HEK293 (cell line): ENCODE data around the gene KCNIP2.

Source experiments
- CTCF ChIA-PET: fragments of 350-600 bp; formaldehyde crosslinking; extraction: SDS; loops from one replicate; lab custom pipeline; 2021; ENCODE audit warnings: antibody characterized with exemption; lab: Yijun Ruan, JAX
- POLR2A ChIA-PET: fragments of 300-600 bp; formaldehyde crosslinking; extraction: SDS; loops from one replicate; lab custom pipeline; 2020; ENCODE audit warnings: antibody characterized with exemption, inconsistent platforms; lab: Yijun Ruan, JAX
- H3K27ac ChIP-seq: fragments of 200-500 bp; sonication (Bioruptor generic); 2 replicates; pipeline ENCODE4 v1.5.1; 2014; ENCODE audit warnings: low read depth, low read length, control low read depth, inconsistent platforms; ENCODE audit errors: extremely low read depth
- H3K36me3 ChIP-seq, 2 experiments: fragments of 200-500 bp in 1 of 2; sonication (Bioruptor generic) in 1 of 2; 1 replicate in 1 of 2; 2 replicates in 1 of 2; pipeline ENCODE4 v1.5.1; 2014 to 2017; ENCODE audit warnings: inconsistent platforms in 2 of 2, low read length in 2 of 2; ENCODE audit not compliant: control insufficient read depth in 2 of 2, insufficient read depth in 1 of 2
- H3K4me1 ChIP-seq: fragments of 200-500 bp; sonication (Bioruptor generic); 2 replicates; pipeline ENCODE4 v1.5.1; 2014; ENCODE audit warnings: mild to moderate bottlenecking, low read length, inconsistent platforms; ENCODE audit not compliant: control insufficient read depth, insufficient read depth
- H3K4me3 ChIP-seq: 2 replicates; pipeline ENCODE4 v1.5.1; 2011; ENCODE audit warnings: low read depth, mild to moderate bottlenecking, control low read depth, low read length, moderate library complexity
- H3K9me3 ChIP-seq: fragments of 200-500 bp; sonication (Bioruptor generic); 2 replicates; pipeline ENCODE4 v1.5.1; 2014; ENCODE audit warnings: low read depth, low read length, inconsistent platforms; ENCODE audit not compliant: control insufficient read depth, insufficient read depth
- GLI2 ChIP-seq: fragments of 450-650 bp; formaldehyde crosslinking; IDR thresholded peaks from 2 replicates; pipeline ENCODE4; 2017; ENCODE audit warnings: missing biosample characterization, missing genetic modification characterization, low read depth, borderline replicate concordance
- HOXD13 ChIP-seq: sonication (generic); formaldehyde crosslinking; IDR thresholded peaks from 2 replicates; pipeline ENCODE4 v1.8.0; 2022; ENCODE audit warnings: missing genetic modification reagents, borderline replicate concordance
- REPIN1 ChIP-seq: fragments of 450-650 bp; formaldehyde crosslinking; IDR thresholded peaks from 2 replicates; pipeline ENCODE4 v1.5.1; 2017; ENCODE audit warnings: missing biosample characterization, missing genetic modification characterization, low read depth
- ZBTB17 ChIP-seq: fragments of 450-650 bp; formaldehyde crosslinking; IDR thresholded peaks from 2 replicates; pipeline ENCODE4 v1.5.1; 2016; ENCODE audit warnings: missing biosample characterization, missing genetic modification characterization
- ZFHX2 ChIP-seq: fragments of 450-650 bp; formaldehyde crosslinking; conservative IDR thresholded peaks from 2 replicates; pipeline ENCODE4 v1.5.1; 2016; ENCODE audit warnings: missing biosample characterization, missing genetic modification characterization
- ZFP37 ChIP-seq: fragments of 450-650 bp; formaldehyde crosslinking; IDR thresholded peaks from 2 replicates; pipeline ENCODE4 v1.5.1; 2016; ENCODE audit warnings: missing biosample characterization, missing genetic modification characterization
- ZNF10 ChIP-seq: fragments of 450-650 bp; formaldehyde crosslinking; IDR thresholded peaks from 2 replicates; pipeline ENCODE4 v1.5.1; 2017; ENCODE audit warnings: missing biosample characterization, missing genetic modification characterization
- ZNF112 ChIP-seq: fragments of 450-650 bp; formaldehyde crosslinking; IDR thresholded peaks from 2 replicates; pipeline ENCODE4 v1.5.0; 2017; ENCODE audit warnings: missing biosample characterization, missing genetic modification characterization
- ZNF155 ChIP-seq: fragments of 450-650 bp; formaldehyde crosslinking; IDR thresholded peaks from 2 replicates; pipeline ENCODE4 v1.5.1; 2016; ENCODE audit warnings: missing biosample characterization, missing genetic modification characterization
- ZNF248 ChIP-seq: fragments of 450-650 bp; formaldehyde crosslinking; IDR thresholded peaks from 2 replicates; pipeline ENCODE4 v1.5.1; 2017; ENCODE audit warnings: missing biosample characterization, missing genetic modification characterization
- ZNF292 ChIP-seq: fragments of 450-650 bp; formaldehyde crosslinking; IDR thresholded peaks from 2 replicates; pipeline ENCODE4 v1.5.1; 2016; ENCODE audit warnings: low read depth, missing biosample characterization, missing genetic modification characterization, borderline replicate concordance
- ZNF302 ChIP-seq: fragments of 450-650 bp; formaldehyde crosslinking; IDR thresholded peaks from 2 replicates; pipeline ENCODE4 v1.5.1; 2016; ENCODE audit warnings: missing biosample characterization, missing genetic modification characterization, low read depth
- ZNF37A ChIP-seq: fragments of 450-650 bp; IDR thresholded peaks from 2 replicates; pipeline ENCODE4 v1.5.1; 2018; ENCODE audit warnings: missing biosample characterization, missing genetic modification characterization
- ZNF473 ChIP-seq: fragments of 450-650 bp; formaldehyde crosslinking; IDR thresholded peaks from 2 replicates; pipeline ENCODE4 v1.5.1; 2017; ENCODE audit warnings: missing biosample characterization, missing genetic modification characterization
- ZNF501 ChIP-seq: fragments of 450-650 bp; formaldehyde crosslinking; IDR thresholded peaks from 2 replicates; pipeline ENCODE4 v1.5.1; 2016; ENCODE audit warnings: missing biosample characterization, missing genetic modification characterization
- ZNF585B ChIP-seq: fragments of 450-650 bp; formaldehyde crosslinking; IDR thresholded peaks from 2 replicates; pipeline ENCODE4 v1.5.1; 2016; ENCODE audit warnings: missing biosample characterization, missing genetic modification characterization
- ZNF596 ChIP-seq: fragments of 450-650 bp; IDR thresholded peaks from 2 replicates; pipeline ENCODE4 v1.5.0; 2018; ENCODE audit warnings: missing biosample characterization, mild to moderate bottlenecking, missing genetic modification characterization, moderate library complexity
- ZNF600 ChIP-seq: fragments of 450-650 bp; formaldehyde crosslinking; IDR thresholded peaks from 2 replicates; pipeline ENCODE4 v1.5.1; 2016; ENCODE audit warnings: missing biosample characterization, missing genetic modification characterization
- ZNF629 ChIP-seq: fragments of 450-650 bp; formaldehyde crosslinking; IDR thresholded peaks from 2 replicates; pipeline ENCODE4 v1.5.1; 2017; ENCODE audit warnings: missing biosample characterization, missing genetic modification characterization
- ZNF701 ChIP-seq: fragments of 450-650 bp; formaldehyde crosslinking; IDR thresholded peaks from 2 replicates; pipeline ENCODE4 v1.5.1; 2016; ENCODE audit warnings: missing biosample characterization, missing genetic modification characterization
- ZNF76 ChIP-seq: fragments of 450-650 bp; formaldehyde crosslinking; IDR thresholded peaks from 2 replicates; pipeline ENCODE4; 2016; ENCODE audit warnings: low read depth, missing biosample characterization, missing genetic modification characterization, borderline replicate concordance
- ZNF843 ChIP-seq: fragments of 450-650 bp; formaldehyde crosslinking; IDR thresholded peaks from 2 replicates; pipeline ENCODE4 v1.5.1; 2016; ENCODE audit warnings: missing biosample characterization, missing genetic modification characterization
- ZXDB ChIP-seq: fragments of 450-650 bp; formaldehyde crosslinking; IDR thresholded peaks from 2 replicates; pipeline ENCODE4 v1.5.1; 2016; ENCODE audit warnings: missing biosample characterization, missing genetic modification characterization
- TF ChIP-seq, protein P1 (sequence below): fragments of 450-650 bp; formaldehyde crosslinking; IDR thresholded peaks from 2 replicates; pipeline ENCODE4 v1.5.1; 2016; ENCODE audit warnings: missing biosample characterization, missing genetic modification characterization
- TF ChIP-seq, protein P2 (sequence below): fragments of 450-650 bp; formaldehyde crosslinking; IDR thresholded peaks from 2 replicates; pipeline ENCODE4 v1.5.1; 2016; ENCODE audit warnings: missing biosample characterization, missing genetic modification characterization
- TF ChIP-seq, protein P3 (sequence below): fragments of 450-650 bp; formaldehyde crosslinking; IDR thresholded peaks from 2 replicates; pipeline ENCODE4 v1.5.1; 2017; ENCODE audit warnings: missing biosample characterization, mild to moderate bottlenecking, missing genetic modification characterization, moderate library complexity

KCNIP2 gene

DNA sequence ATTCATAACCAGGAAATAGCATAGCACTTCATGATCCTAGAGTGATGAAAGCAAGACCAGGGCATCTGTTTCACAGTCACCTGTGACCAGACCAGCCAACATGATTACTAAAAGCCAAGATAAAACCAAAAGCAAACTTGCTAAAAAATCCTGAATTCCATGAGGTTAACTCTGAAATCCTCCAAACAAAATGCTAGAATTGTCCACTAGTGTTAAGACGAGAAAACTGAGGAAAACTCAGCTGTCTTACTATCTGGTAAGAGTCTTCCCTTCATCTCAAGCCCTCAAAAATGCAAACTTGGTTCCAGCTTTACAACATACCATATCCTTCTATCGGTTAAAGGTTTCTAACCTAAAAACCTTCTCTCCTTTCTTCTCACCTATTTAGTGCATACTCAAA is 59.0 kb downstream of the KCNIP2 start:
- no peak overlapping the region for H3K27ac ChIP-seq
- peaks cover 35 to 58% of the 10 kb centered on the region in 2 experiments for H3K36me3 ChIP-seq
- H3K9me3 ChIP-seq: no peaks in the 10 kb centered on the region
- CTCF ChIA-PET: interaction anchor here (0.6 to 8.1 kb wide), 6 partner anchors 11 to 179 kb away, joined by 3 to 203 read pairs (median 4); no protein-coding TSS in a partner anchor
- H3K4me3 ChIP-seq: no peak overlapping the region
- POLR2A ChIA-PET: interaction anchor here (2.8 kb wide), 1 partner anchor 34 kb away, joined by 16 read pairs; the partner anchor contains the start of gene OGA
- TF ChIP-seq GLI2 (no peak), ZNF629 (tag by site-specific recombination) (no peak), ZNF473 (tag by site-specific recombination) (no peak), ZNF112 (no peak), ZNF37A (tag by site-specific recombination) (no peak), ZNF843 (tag by site-specific recombination) (no peak), ZNF701 (tag by site-specific recombination) (no peak), ZNF585B (tag by site-specific recombination) (no peak), ZNF76 (tag by site-specific recombination) (no peak), REPIN1 (tag by site-specific recombination) (no peak), ZNF155 (no peak), ZXDB (tag by site-specific recombination) (no peak)
- H3K4me1 ChIP-seq: peaks cover 13% of the 10 kb centered on the region

DNA sequence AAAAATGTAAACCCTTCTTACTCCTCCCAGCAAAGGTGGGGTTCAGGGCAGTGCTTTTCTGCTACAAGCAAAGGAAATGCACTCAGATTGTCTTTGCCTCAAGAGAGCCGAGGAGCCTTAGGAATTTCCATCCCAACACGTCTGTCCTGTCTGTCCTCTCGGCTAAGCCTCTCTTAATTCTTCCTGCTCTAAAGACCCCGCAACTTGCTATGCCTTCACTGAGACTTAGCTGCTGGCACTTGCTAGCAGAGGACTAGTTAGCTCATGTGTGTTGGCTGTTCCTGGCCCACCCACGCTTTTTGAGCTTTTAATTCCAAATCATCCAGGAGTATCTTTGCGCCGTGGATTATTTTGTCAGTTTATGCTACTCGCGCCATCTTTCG is 59.9 kb downstream of the KCNIP2 start:
- H3K4me3 ChIP-seq: peak overlapping the region; percentile 81
- ChIA-PET POLR2A (interaction anchor here (1.1 to 2.8 kb wide), 2 partner anchors 13 to 35 kb away, joined by 3 to 16 read pairs; partner anchors contain the start of gene OGA), CTCF (interaction anchor here (0.5 to 8.1 kb wide), 13 partner anchors 12 to 616 kb away, joined by 3 to 203 read pairs (median 6); no protein-coding TSS in a partner anchor)
- peak overlapping the region; percentile 37; the same call in 1 of the 2 replicates for H3K27ac ChIP-seq
- H3K4me1 ChIP-seq: peaks cover 18% of the 10 kb centered on the region
- peaks cover 28 to 51% of the 10 kb centered on the region in 2 experiments for H3K36me3 ChIP-seq
- TF ChIP-seq ZNF501 (tag by site-specific recombination): no peak
- TF ChIP-seq ZNF596 (tag by site-specific recombination): no peak
- peak; percentile 83 for TF ChIP-seq ZNF600 (tag by site-specific recombination)
- TF ChIP-seq, protein P1, sequence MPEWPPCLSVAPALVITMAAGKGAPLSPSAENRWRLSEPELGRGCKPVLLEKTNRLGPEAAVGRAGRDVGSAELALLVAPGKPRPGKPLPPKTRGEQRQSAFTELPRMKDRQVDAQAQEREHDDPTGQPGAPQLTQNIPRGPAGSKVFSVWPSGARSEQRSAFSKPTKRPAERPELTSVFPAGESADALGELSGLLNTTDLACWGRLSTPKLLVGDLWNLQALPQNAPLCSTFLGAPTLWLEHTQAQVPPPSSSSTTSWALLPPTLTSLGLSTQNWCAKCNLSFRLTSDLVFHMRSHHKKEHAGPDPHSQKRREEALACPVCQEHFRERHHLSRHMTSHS (tag by site-specific recombination): no peak
- no peak for TF ChIP-seq ZNF292 (tag by site-specific recombination)
- no peak for TF ChIP-seq ZNF10 (tag by site-specific recombination)
- TF ChIP-seq, protein P2, sequence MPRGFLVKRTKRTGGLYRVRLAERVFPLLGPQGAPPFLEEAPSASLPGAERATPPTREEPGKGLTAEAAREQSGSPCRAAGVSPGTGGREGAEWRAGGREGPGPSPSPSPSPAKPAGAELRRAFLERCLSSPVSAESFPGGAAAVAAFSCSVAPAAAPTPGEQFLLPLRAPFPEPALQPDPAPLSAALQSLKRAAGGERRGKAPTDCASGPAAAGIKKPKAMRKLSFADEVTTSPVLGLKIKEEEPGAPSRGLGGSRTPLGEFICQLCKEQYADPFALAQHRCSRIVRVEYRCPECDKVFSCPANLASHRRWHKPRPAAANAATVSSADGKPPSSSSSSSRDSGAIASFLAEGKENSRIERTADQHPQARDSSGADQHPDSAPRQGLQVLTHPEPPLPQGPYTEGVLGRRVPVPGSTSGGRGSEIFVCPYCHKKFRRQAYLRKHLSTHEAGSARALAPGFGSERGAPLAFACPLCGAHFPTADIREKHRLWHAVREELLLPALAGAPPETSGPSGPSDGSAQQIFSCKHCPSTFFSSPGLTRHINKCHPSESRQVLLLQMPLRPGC: no peak
- TF ChIP-seq ZFHX2 (tag by site-specific recombination): peak; percentile 38
- TF ChIP-seq HOXD13 (CRISPR knock-in tag): no peak
- TF ChIP-seq ZBTB17 (tag by site-specific recombination): peak; percentile 69; the same call in 1 of the 2 replicates
- TF ChIP-seq ZFP37 (tag by site-specific recombination): 0 out of 2 replicates have a peak, but pooled peaks have one; percentile 23
- no peak for TF ChIP-seq ZNF302 (tag by site-specific recombination)
- TF ChIP-seq, protein P3, sequence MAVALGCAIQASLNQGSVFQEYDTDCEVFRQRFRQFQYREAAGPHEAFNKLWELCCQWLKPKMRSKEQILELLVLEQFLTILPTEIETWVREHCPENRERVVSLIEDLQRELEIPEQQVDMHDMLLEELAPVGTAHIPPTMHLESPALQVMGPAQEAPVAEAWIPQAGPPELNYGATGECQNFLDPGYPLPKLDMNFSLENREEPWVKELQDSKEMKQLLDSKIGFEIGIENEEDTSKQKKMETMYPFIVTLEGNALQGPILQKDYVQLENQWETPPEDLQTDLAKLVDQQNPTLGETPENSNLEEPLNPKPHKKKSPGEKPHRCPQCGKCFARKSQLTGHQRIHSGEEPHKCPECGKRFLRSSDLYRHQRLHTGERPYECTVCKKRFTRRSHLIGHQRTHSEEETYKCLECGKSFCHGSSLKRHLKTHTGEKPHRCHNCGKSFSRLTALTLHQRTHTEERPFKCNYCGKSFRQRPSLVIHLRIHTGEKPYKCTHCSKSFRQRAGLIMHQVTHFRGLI (tag by site-specific recombination): no peak
- TF ChIP-seq ZNF248 (tag by site-specific recombination): no peak
- no peaks in the 10 kb centered on the region for H3K9me3 ChIP-seq
